Measurements from ENCODE around the gene PDAP1. TPM values are rescaled to one million over a fixed set of nuclear protein-coding genes. Genes with fewer than 3 reads are reported as not detected.

PDAP1 gene
- total and polyA plus RNA-seq, 2 of the 4 experiments (the other 2 are of a cell fraction) = 40.3 to 193 TPM

GRCh38 chr7:99390941-99391602, 17.3 kb downstream of the PDAP1 start:
- H4K5ac ChIP-seq (ENCODE audit: low read depth, low read length) = no peak overlapping the region
- peaks cover 7% of the 10 kb centered on the region for H3K4me1 ChIP-seq (ENCODE audit: control insufficient read depth, insufficient read depth, low read length)
- no peak overlapping the region for H4K91ac ChIP-seq (ENCODE audit: insufficient read depth, low read depth, low read length)
- TF ChIP-seq CEBPB (IDR thresholded peaks at IDR 0.05; ENCODE audit: low read depth, low read length) = no peak
- no peak for TF ChIP-seq FOS (IDR thresholded peaks at IDR 0.05; ENCODE audit: low read depth, low read length)
- no peak for TF ChIP-seq BHLHE40 (IDR thresholded peaks at IDR 0.05; ENCODE audit: low read depth, low read length)
- TF ChIP-seq RCOR1 (IDR thresholded peaks at IDR 0.05; ENCODE audit: insufficient replicate concordance, low read length) = no peak
- TF ChIP-seq POLR2A (IDR thresholded peaks at IDR 0.05; ENCODE audit: low read depth, low read length) = no peak
- no peak for TF ChIP-seq MAZ (IDR thresholded peaks at IDR 0.05; ENCODE audit: borderline replicate concordance, low read depth, low read length)
- no peak for TF ChIP-seq USF2 (IDR thresholded peaks at IDR 0.05; ENCODE audit: low read depth, low read length)
- TF ChIP-seq SMC3 (IDR thresholded peaks at IDR 0.05; ENCODE audit: low read depth, low read length) = no peak
- TF ChIP-seq RFX5 (IDR thresholded peaks at IDR 0.05; ENCODE audit: low read depth, low read length) = no peak
- TF ChIP-seq CHD1 (IDR thresholded peaks at IDR 0.05; ENCODE audit: low read depth, low read length) = no peak
- TF ChIP-seq RAD21 (IDR thresholded peaks at IDR 0.05; ENCODE audit: low read length) = no peak
- no peak for TF ChIP-seq NFE2L2 (IDR thresholded peaks at IDR 0.05; ENCODE audit: low read depth, low read length)
- no peak for TF ChIP-seq CTCF (conservative IDR thresholded peaks at IDR 0.05; ENCODE audit: low read depth, low read length)
- no peak for TF ChIP-seq ELK1 (IDR thresholded peaks at IDR 0.05; ENCODE audit: borderline replicate concordance, low read depth, low read length)
- no peak for TF ChIP-seq MXI1 (IDR thresholded peaks at IDR 0.05; ENCODE audit: borderline replicate concordance, low read depth, low read length)
- TF ChIP-seq MAFK (IDR thresholded peaks at IDR 0.05; ENCODE audit: low read depth, low read length) = no peak
- H3K27me3 ChIP-seq (ENCODE audit: control insufficient read depth, insufficient read depth, low read length) = no peaks in the 10 kb centered on the region
- no peak overlapping the region for H3K56ac ChIP-seq (ENCODE audit: extremely low read depth, insufficient read depth, low read length)
- no peak for ATAC-seq (ENCODE audit: low read depth)
- H3K9me3 ChIP-seq (ENCODE audit: control insufficient read depth, insufficient read depth, low read length) = no peaks in the 10 kb centered on the region
- no peak overlapping the region for H3K23ac ChIP-seq (ENCODE audit: low read depth, low read length)
- no peak overlapping the region for H3K27ac ChIP-seq (ENCODE audit: insufficient read depth, low read length)
- ChIA-PET CTCF (interaction anchor here (0.8 kb wide), 1 partner anchor 389 kb away, joined by 3 read pairs; no protein-coding TSS in a partner anchor), POLR2A (ENCODE audit: unreplicated experiment) (no interaction called here)
- no peak overlapping the region for H4K8ac ChIP-seq (ENCODE audit: low read depth in 2 of 2, low read length in 2 of 2)
- peak overlapping the region; percentile 51 for H2AFZ ChIP-seq (replicated peaks; ENCODE audit: low read length, poor library complexity)
- no peak overlapping the region for H3K18ac ChIP-seq (ENCODE audit: low read depth, low read length)
- intact Hi-C loops (cut with micrococcal nuclease) = no loop called here
- H2BK15ac ChIP-seq (ENCODE audit: low read depth, low read length) = no peak overlapping the region
- no TSS peak for BruUV-seq (replicated peaks)
- H2BK20ac ChIP-seq (ENCODE audit: low read depth, low read length) = no peak overlapping the region
- dilution Hi-C loops (cut with HindIII; ENCODE audit: low sequenced_read_pairs, unreplicated experiment) = no loop called here
- no peak overlapping the region for H3K14ac ChIP-seq (replicated peaks; ENCODE audit: low read depth, low read length)
- H3K79me1 ChIP-seq (ENCODE audit: low read depth in 1 of 2, low read length in 2 of 2) = peaks cover 5 to 58% of the 10 kb centered on the region in 2 experiments
- no peak overlapping the region for H3K4me2 ChIP-seq (ENCODE audit: low read depth, low read length)
- H2AK5ac ChIP-seq (ENCODE audit: low read depth, low read length) = no peak overlapping the region
- WGBS, 2 experiments (ENCODE audit: extremely low coverage in 2 of 2, insufficient read length in 1 of 2) = 95% methylated on average over 8 of the region's 23 CpGs; no CpG with 5 or more reads in 1 of the 2 experiments
- peaks cover 3% of the 10 kb centered on the region for H3K9me1 ChIP-seq (ENCODE audit: insufficient read depth, low read length)
- H2BK120ac ChIP-seq (ENCODE audit: low read depth, low read length) = no peak overlapping the region
- peaks cover 64% of the 10 kb centered on the region for H3K36me3 ChIP-seq (ENCODE audit: control insufficient read depth, insufficient read depth, low read length)
- in situ Hi-C loops (cut with MboI; ENCODE audit: low sequenced_read_pairs) = no loop called here
- peaks cover 40% of the 10 kb centered on the region for H4K20me1 ChIP-seq (ENCODE audit: insufficient read depth, low read length)
- H2AK9ac ChIP-seq (replicated peaks; ENCODE audit: low read depth, low read length, poor library complexity) = no peak overlapping the region
- DNase-seq = no peak
- H3K9ac ChIP-seq (ENCODE audit: low read depth, low read length) = no peak overlapping the region
- no peak overlapping the region for H3K4me3 ChIP-seq (ENCODE audit: insufficient read depth, low read depth, low read length)
- no peak overlapping the region for H3K4ac ChIP-seq (ENCODE audit: low read depth, low read length)
- no peak overlapping the region for H2BK5ac ChIP-seq (ENCODE audit: low read depth, low read length, poor library complexity, severe bottlenecking)

Data from IMR-90 (cell line).